NCI-H82 treated with DMSO at 0.1 percent for 48 hours (cell line): ENCODE data around the gene UGT3A1.

Experiments
- DNase-seq: peaks from one replicate; lab custom pipeline; 2025; ENCODE audit not compliant: unreplicated experiment; lab: John Stamatoyannopoulos, UW

UGT3A1 gene

DNA sequence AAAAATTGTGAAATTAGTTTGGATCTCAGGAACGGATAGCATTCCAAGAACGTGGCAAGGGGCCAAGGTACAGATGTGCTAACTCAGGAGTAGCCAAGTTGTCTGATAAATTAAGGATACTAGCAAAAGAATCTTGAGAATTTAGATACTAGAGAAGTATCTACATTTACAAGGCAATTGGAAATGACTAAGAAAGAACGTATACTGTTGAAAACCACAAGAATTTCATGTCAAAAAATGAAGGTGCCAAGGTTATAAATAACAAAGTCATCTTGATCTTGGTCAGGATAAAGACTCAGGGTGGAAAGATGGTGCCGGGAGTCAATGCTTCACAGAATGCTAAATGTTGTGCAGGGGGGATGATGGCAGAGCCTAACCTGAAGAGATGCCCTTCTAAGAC lies 72.0 kb downstream of the UGT3A1 start:
- DNase-seq = no peak

DNA sequence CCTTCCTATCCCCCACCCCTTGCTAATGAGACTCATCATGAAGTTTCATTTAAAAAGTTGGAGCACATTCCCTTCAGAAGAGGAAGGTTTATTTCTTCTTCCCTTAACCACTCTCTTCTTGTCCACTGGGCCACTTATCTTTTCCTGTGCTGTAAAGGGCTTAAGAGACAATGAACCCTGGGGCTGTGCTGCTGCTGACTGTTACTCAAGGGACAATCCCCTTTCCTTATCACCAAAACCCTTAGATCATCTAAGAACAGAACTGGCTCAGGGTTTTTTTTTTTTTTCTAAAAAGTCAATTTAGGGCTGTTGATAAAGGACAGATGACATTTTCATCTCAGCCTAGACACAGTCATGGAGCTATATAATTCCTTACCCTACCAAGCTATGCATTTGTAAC lies 82.4 kb downstream of the UGT3A1 start:
- no peak for DNase-seq

DNA sequence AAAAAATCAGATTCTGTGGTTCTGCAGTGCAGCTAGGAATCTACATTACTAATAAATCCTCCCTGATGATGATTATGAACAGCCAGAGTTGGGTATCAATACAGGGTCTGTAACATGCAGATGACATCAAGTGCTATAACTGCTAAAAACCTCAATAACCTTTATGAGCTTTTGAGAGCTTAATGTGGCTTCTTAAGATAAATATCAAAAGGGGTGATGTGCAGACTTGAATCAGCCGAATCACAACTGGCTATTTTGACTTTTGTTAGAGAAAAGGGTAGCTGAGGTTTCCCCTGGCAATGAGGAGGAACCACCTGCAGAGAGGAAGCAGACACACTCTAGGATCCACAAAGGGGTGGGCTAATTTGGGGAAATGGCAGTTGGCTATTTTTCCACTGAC lies 83.0 kb downstream of the UGT3A1 start:
- DNase-seq = no peak

DNA sequence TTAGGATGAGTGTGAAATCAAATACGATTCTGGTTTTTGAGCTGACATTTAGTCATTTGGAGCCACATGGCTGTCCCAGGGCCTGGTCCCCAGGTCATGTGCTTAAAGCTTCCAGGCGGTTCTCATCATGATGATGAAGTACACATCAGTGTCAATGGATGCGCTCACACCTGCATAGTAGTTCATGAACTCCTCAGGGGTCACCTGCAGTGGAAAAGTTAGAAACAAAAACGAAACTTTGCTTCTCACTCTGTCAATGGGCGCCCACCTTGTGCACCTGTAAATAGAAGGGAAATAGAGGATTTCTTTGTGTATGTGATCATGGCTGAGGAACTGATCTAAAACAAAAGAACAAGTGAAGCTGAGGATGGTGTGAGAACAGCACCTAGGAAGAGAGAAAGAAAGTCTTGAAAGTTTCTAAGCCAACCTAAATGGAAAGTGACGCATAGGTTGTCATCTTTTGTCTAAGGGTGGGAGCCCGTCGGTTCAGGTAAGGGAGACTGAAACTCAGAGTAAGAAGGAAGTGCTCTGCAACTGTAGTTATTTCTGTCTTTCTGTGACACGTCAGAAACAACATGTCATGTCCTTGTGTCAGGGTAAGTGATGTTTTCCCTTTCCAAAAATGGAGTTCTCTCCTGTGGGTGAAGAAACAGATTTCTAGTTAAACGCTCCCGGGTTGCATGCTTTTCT lies 86.6 kb downstream of the UGT3A1 start:
- no peak for DNase-seq

DNA sequence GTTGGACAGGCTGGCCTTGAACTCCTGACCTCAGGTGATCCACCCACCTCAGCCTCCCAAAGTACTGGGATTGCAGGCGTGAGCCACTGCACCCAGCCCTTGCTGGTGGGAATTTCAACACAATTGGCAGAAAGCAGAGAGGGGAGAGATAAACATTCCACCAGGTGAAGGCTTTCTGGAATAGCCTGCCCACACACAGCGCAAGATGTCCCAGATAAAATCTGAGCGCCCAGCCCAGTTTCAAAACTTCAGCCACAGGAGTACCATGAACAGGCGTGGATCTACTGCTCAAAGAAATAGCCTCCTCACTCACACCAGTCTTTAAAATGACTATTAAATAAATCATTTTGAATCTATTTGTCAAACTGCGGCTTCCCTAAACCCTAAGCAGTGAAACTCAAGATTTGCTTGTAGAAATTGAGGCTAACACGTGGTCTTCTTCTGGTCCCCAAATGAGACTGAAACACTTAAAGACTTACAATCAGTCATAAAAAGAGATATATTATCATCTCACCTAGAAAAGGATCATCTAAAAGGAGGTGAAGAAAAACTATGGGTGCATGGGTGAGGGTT lies 87.5 kb downstream of the UGT3A1 start:
- no peak for DNase-seq

DNA sequence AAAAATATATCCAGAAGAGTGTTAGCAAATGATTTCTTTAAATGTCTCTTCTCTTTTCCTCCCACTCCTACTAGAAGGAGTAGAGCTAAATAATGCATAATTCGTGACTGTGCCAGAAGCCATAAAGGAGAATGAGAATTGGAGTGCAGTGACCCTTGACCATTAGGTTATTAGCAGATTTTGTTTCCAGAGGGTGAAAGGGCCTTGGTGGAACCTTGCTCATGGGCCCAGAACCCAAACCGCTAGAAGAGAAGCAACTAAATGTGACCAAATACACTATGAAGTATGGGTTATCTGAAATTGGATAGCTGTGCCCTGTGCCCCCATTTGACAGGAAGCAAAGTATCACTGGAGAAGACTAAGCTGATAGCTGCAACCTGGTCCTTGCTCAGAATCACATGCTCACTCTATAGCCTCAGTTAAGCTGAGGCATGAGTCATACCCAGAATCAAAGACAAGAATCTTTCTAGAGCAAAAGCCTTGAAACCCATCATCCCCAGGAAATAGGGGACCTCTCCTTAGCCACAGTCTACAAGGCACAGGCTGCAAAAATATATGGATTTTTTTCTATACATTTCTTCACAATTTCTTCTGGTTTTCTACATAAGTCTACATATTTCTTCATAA lies 89.0 kb downstream of the UGT3A1 start:
- no peak for DNase-seq
